Activated CD4-positive, alpha-beta T cell treated with anti-CD3 and anti-CD28 coated beads, Interleukin-2, amount 50 U/mL, for 4 hours (primary cell): ENCODE measurements around the gene CCT6A.
"Not testable (repeated sequence)": the region's sequence is repeated elsewhere in the genome, so short reads cannot be mapped to it uniquely, and the experiment has no call there.

Source experiments
- DNase-seq, 2 experiments: peaks; one replicate each; pipeline ENCODE4 v3.0.0-alpha.2; 2020

The CCT6A gene

DNA sequence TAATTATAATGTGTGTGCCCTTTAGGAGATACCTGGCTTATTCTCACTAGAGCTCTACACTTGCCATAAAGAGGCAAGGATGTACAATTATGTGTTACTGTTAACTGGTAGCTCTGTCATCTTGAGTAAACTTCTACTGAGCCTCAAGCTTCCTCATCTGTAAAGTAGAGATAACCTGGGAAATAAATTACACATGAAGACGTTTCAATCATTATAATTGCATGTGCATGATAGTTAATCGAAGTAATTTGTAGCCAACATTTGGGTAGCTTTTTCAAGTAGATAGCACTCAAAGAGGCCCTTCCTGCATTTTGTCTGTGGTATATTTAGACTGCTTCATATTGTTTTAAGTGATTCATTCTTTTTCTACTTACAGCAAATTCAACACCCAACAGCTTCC is 2.4 kb downstream of the CCT6A start:
- no peak for DNase-seq

DNA sequence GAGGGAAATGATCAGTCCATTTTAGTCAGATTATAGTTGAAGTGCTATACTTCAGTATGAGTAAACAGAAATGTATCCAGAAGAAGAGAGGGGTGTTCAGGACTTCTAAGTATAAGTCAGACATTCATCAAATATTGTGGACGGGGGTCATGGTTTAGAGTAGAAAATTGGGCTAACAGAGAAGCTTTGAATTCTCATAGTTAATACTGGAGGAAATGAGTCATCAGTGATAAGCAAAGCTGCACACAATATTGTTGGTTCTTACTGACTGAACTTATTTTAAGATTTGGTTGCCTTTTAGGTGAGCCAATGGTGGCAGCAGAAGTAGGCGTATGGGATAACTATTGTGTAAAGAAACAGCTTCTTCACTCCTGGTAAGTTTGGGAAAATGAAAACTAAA is 10.8 kb downstream of the CCT6A start:
- no peak for DNase-seq

DNA sequence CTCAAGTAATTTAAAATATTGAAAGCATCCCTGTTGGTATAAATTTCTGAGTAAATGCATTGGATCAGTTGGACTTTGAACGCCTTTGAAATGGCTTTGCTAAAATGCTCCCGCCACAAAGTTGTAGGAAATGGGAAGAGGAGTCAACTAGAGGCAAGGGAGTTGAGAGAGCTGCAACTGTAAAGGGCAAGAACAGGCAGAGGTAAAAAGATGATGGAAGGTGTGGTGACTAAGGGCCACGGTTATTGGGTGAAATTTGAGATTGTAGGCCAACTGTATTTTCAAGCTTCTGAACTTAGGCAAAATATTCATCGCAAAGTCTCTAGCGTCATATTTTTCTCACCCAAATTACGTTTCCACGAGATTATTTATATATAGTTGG is 11.9 kb downstream of the CCT6A start:
- no peak for DNase-seq

DNA sequence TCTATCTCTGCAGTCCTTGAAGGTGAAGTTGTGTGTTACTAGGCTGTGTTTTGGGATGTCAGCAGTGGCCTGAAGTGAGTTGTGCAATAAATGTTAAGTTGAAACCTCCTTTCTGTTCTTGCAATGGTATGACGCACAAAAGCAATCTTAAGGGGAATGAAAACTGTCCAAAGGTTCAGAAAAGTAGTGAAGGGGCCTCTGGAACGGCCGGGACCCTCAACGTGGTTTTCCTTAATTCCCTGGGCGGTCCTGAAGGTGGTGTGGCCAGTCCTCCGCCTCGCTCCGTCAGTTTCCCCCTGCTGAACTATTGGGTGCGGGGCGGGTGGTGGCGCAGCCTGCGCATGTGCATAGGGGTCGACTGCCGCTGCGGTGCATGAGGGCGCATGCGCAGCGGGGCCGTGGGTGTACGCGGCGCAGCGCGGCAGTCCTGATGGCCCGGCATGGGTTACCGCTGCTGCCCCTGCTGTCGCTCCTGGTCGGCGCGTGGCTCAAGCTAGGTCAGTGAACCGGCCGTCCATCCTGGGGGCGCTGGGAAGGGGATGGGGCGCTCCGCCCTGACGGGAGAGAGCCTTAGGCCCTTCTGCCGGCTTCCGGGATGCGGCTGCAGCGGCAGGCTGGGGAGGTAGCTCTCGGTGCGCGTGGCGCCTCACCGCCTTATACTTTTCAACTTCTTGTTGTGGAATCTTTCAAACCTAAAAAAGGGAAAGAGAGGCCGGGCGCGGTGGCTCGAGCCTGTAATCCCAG is 12.5 kb downstream of the CCT6A start, which contains the start of gene SUMF2:
Gene SUMF2, plus strand, starts transcription at position 405 of the 744 bp plus-strand sequence. Its CDS starts 26 bp downstream, at position 431.
- peak; percentile 85 for DNase-seq

DNA sequence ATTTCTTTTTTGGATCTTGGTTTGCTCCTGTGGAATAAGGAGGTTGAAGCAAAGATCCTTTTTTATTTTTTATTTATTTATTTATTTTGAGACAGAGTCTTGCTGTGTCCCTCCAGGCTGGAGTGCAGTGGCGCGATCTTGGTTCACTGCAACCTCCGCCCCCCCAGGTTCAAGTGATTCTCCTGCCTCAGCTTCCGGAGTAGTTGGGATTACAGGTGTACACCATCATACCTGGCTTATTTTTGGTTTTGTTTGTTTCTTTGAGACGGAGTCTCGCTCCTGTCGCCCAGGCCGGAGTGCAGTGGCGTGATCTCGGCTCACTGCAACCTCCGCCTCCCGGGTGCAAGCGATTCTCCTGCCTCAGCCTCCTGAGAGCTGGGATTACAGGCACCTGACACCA is 14.8 kb downstream of the CCT6A start:
- not testable (repeated sequence) for DNase-seq

DNA sequence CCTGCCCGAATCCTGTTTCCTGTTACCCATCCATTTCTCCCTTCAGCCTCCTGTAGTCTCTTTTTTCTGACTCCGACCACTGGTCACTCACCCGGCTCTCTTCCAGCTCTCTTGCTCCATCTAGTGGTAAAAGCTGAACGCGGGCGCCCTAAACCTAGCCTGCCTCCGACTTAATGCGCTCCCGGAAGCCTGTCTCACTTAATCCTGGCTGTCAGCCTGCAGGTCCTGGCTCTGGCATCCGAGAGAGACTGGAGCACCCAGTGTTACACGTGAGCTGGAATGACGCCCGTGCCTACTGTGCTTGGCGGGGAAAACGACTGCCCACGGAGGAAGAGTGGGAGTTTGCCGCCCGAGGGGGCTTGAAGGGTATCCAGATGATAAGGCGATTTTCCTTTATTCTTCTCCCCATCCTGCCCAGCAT is 22.8 kb downstream of the CCT6A start:
- DNase-seq, result peak; percentile 48 to 53

DNA sequence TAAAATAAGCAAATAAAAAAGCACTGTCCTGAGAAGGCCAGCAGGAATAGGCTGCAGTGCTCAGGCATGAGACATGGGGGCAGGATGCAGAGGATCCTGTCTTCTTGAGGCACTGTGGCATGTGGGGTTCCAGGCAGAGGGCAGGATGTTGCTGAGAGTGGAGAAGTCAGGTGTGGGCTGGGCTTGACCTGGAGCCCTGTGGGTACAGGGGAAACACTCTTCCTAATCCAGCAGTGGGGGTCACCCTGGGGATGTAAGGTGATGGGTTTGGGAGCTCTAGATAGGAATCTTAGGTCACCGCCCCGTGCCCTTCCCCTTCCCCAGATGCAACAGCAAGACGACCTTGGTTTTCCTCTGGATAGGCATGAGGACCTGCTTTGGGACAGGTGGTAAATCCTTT is 26.1 kb downstream of the CCT6A start:
- DNase-seq, result no peak

DNA sequence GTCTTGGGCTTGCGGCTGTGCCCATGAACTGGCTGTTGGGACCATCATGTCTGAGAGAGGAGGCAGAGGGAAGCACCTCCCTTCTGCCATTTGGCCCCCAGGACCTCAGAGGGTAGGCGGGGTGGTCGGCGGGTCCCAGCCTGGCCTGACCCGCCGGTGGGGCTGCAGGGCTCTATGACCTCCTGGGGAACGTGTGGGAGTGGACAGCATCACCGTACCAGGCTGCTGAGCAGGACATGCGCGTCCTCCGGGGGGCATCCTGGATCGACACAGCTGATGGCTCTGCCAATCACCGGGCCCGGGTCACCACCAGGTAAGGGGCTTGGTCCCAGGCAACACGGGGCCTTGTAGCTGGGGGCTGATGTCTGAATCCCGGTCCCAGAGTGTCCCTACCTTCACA is 26.6 kb downstream of the CCT6A start:
- DNase-seq, result no peak

DNA sequence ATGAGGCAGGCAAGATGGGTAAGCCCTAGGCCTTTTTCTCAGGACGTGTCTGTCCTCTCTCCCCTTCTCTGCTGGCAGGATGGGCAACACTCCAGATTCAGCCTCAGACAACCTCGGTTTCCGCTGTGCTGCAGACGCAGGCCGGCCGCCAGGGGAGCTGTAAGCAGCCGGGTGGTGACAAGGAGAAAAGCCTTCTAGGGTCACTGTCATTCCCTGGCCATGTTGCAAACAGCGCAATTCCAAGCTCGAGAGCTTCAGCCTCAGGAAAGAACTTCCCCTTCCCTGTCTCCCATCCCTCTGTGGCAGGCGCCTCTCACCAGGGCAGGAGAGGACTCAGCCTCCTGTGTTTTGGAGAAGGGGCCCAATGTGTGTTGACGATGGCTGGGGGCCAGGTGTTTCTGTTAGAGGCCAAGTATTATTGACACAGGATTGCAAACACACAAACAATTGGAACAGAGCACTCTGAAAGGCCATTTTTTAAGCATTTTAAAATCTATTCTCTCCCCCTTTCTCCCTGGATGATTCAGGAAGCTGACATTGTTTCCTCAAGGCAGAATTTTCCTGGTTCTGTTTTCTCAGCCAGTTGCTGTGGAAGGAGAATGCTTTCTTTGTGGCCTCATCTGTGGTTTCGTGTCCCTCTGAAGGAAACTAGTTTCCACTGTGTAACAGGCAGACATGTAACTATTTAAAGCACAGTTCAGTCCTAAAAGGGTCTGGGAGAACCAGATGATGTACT is 28.1 kb downstream of the CCT6A start:
- DNase-seq, result no peak

DNA sequence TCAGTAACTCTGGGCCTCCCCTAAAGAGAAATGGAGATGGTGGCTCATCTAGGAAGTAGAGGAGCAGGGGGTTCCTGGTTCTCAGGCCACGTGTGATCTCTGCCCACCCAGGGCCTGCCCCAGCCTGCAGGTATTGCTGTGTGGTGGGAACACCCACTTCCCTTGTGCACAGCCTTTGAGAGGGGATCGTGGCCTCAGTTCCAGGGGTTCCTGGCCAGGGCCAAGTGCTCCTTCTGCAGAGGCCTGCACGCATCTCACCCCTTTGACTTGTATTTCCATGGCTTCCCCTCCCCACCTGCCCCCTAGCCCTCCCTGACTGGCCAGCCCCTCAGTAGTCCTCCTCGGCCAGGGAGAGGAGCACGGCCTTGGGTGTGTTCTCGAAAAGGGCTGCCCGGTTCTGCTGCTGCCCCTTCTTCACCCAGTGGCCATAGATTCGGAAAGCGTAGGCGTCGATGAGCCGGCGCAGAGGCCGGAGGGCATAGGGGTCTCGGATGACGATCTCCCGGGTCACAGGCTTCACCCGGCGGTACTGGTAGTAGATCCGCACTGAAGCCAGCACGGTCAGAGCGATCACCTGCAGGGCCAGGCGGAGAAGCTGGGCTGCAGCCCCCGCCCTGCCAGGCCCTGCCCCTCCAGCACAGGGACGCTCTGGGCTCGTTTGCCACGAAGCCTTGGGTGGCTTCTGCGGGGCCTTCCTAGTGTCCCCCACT is 29.3 kb downstream of the CCT6A start:
- not testable (repeated sequence) for DNase-seq

DNA sequence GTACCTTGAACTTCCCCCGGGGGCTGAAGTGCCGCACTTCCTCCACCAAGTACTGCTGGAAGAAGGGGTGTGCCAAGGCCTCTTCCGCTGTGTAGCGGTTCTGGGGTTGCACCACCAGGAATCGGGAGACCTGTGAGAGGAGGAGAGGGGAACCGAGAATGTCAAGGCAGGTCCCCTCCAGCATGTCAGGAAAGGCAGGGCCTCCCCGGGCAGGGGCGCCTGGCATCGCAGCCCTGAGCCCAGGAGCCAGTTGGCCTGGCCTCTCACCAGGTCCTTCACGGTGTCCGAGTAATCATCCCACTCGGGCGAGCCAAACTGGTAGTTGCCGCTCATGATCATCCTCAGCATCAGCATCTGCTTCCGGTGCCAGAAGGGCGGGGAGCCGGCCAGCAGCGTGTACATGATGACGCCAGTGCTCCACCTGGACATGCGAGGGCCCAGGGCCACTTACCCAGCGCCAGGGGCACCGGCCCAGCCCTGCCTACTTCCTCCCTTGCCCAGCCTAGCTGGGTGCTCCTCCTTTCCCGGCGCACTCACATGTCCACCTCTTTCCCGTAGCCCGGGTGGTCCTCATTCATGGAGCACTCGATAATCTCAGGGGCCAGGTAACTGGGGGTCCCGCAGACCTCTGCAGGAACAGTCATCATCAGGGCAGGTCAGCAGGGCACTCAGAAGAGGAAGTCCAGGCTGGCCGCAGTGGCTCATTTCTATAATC is 30.2 kb downstream of the CCT6A start:
- no peak for DNase-seq

DNA sequence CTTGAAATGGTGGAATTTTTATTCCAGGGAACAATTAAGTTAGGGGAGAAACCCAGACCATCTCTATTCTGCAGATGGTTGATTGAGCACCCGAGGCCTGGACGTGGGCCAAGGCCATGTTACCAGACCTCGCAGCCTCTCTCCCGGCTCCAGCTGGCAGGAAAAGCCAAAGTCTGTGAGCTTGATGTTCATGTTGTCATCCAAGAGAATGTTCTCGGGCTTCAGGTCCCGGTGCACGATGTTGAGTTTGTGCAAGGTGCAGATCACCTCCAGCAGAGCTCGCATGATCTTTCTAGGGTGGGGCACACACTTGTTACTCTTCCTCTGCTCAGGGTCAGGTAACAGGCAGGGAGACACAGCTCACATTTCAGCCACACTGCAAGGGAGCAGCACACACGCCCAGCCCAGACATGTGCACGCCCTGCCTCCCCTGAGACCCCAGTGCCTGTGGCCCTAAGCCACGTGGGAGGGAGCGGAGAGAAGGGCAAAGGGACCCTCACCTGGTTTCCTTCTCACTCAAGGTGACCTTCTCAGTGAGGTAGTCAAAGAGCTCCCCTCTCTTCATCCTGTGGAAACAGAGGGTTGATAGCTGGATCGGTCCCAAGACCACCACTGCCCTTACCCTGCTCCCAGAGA is 31.7 kb downstream of the CCT6A start:
- no peak for DNase-seq

DNA sequence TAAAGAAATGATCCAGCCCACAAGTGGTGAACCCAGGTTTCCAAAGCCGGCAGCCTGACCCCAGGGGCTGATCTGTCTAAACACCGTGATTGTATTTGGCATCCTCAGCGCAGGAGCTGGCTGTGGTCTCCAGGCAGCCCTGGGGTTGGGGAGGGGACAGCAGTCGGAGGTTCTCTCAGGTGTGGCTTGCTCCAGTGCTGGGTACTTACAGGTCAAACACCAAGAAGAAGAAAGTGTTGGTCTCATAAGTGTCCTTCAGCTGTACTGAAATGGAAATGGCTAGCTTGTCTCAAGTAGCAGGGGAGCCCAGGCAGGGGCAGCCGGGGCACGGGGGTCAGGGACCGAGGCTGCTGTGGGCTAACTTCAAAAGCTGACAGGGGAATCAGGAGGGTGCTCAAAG is 35.2 kb downstream of the CCT6A start:
- DNase-seq, result no peak

DNA sequence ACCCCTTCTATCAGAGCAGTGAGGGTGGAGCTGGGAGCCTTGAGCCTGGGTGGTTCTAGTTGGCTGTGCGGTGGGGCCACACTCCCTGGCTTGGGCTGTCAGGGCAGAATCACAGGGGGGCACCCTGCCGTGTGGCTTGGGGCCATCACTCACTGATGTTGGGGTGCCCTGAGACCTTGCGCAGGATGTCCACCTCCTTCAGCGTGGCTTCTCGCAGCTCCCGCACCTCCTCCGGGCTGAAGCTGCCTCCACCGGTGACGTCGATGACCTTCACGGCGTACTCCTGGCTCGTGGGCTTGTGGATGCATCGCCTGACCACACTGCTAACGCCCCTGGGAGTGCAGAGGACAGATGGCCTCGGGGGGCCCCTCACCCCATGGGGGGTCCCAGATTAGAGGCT is 35.9 kb downstream of the CCT6A start:
- DNase-seq, result no peak

DNA sequence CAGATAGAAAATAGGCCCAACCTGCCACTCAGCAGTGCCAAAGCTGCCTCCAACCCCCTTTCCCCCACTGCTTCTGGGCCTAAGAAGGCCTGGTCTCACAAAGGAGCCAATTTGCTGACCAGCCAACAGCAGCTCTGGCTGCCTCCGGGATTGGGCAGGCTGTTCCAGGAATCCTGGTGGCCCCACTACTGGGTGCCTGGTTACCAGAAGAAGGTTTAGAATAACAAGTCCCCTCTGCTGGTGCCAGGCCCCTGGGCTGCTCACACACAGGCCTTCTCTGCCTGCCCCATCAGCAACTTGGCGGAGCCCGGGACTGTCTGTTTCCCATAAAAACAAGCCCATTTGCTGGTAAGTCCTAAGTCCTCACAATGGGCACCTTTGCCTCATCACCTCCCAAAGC is 40.0 kb downstream of the CCT6A start:
- DNase-seq, result no peak

DNA sequence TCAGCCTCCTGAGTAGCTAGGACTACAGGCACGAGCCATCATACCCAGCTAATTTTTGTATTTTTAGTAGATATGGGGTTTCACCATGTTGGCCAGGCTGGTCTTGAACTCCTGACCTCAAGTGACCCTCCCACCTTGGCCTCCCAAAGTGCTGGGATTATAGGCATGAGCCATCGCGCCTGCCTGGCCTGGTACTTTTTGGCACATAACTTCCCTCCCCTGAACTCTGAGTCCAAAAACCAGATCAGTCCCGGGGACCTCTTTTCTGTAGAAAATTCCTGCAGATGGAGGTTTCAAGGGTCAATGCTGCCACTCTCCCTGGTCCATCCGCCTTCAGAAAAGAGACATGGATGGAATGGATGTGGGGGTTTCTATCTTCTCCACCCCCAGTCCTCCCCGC is 40.8 kb downstream of the CCT6A start:
- DNase-seq, result not testable (repeated sequence)

DNA sequence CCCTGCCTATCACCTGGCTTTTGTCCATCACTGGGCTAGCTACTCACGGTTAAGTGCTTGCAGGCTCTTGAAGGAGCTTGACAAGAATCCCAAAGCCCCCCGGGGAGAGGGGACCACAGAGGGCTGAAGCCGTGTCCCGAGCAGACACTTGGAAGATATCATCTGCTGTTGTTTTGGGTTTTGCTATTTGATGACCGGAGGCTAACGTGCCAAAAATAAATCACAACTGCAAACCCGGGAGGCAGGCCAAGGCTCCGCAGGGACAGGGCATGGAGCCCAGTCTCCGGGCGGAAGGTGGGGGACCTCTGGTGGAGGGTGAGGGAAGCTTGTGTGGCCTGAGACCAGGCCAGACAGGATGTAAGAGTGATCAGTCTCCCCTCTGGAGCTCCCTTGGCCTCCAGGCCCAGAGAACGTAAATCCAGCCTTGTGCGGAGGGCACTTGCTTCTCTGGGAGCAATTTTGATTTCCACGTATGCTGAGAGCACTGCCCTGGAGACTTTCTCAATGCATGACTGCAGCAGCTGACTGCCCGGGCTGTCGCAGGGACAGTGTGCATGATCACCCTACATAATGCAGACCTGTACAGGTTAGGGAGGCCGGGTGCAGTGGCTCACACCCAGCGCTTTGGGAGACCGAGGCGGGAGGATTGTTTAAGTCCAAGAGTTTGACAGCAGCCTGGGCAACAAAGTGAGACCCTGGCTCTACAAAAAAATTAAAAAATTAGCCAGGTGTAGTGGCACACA is 41.4 kb downstream of the CCT6A start, which contains the start of gene PHKG1:
Gene PHKG1, minus strand, starts transcription at position 164 of the 743 bp plus-strand sequence. CDS start 4,011 bp downstream, outside the sequence.
- no peak for DNase-seq

DNA sequence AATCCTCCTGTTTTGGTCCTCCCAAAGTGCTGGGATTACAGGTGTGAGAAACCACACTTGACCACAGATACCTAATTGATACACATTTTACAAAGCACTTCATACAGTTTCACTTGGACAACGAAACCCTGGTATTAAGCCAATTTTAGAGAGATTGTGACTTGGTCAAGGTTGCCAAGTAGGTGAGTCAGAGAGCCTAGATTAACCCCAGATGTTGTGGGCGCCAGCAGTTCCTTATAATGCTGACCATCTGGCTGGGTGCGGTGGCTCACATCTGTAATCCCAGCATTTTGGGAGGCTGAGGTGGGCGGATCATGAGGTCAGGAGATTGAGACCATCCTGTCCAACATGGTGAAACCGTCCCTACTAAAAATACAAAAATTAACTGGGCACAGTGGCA is 46.1 kb downstream of the CCT6A start:
- DNase-seq, result no peak

DNA sequence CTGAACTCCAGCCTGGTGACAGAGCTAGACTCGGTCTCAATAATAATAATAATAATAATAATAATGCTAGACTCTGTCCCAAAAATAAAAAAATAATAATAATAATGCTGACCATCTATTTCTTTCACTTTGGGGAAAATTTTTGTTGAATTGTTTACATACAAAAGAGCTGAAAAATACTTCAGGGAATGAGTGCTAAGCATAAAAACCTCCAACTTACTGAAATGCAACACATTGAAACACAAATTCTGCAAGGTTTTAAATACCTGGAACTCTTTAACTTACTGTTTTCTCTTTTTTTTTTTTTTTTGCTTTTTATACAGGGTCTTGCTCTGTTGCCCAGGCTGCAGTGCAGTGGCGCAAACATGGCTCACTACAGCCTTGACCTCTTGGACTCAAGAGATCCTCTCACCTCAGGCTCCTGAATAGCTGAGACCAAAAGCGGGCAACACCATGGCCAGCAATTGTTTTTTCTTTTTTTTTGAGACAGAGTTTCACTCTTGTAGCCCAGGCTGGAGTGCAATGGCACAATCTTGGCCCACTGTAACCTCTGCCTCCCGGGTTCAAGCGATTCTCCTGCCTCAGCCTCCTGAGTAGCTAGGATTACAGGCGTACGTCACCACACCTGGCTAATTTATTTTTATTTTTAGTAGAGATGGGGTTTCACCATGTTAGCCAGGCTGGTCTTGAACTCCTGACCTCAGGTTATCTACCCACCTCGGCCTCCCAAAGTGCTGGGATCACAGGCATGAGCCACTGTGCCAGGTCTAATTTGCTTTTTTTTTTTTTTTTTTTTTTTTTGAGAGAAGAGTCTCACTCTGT is 46.8 kb downstream of the CCT6A start:
- DNase-seq, result not testable (repeated sequence)

DNA sequence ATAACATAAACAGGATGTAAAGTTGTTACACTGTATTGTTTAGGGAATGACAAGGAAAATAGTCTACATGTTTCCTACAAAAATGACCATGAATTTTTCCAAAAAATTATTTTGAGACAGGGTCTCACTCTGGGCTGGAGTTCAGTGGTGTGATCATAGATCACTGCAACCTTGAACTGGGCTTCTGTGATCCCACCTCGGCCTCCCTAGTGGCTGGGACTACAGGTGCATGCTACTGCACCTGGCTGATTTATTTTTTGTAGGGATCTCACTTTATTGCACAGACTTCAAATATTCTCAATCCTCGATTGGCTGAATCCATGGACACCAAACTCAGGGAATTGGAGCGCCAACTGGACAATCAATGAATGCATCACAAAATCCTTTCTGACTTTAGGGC is 48.1 kb downstream of the CCT6A start:
- no peak for DNase-seq

DNA sequence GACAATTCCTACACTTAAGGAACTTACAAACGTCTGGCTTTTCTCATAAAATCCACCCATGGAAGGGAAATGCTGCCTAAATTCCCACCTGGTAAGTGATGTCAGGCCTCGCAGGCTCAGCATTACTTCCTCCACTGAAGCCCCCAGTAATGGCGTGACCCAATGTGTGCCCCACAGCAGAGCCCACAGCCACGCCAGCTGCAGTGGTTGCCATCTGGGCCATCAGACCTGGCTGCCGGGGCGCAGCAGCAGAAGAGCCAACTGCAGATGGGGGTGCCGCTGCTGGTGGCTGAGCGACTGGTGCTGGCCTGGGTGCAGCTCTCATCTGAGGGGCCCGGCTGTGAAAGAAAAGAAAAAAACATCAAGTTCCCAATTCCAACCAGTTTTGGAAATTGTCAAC is 52.6 kb downstream of the CCT6A start:
- DNase-seq, result not testable (repeated sequence)
